GM11168 (cell line): ENCODE results near the gene GPC5.

ENCODE experiments used
- in situ Hi-C: fragments of 300-500 bp; cut with MboI; formaldehyde crosslinking; loops from one replicate; pipeline ENCODE4 v1.12.0; 2022; ENCODE audit warnings: low sequenced_read_pairs; ENCODE audit not compliant: unreplicated experiment

The GPC5 gene

DNA sequence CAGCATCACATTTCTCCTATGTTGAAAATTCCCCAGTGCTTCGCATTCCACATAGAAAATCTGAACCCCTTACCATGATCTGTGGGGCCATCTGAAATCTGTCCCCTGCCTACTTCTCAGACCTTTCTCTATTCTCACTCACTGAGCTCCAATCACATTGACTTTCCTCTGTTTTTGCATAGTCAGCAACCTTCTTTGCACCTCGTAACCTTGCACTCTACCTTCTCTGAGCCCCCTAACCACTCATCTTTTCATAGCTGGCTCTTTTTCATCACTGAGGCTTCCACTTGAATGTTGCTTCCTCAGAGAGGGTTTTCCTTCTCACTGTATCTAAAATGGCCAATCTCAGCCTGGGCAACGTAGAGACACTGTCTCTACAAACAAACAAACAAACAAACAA lies 286.3 kb downstream of the GPC5 start:
- in situ Hi-C loops: no loop called here

DNA sequence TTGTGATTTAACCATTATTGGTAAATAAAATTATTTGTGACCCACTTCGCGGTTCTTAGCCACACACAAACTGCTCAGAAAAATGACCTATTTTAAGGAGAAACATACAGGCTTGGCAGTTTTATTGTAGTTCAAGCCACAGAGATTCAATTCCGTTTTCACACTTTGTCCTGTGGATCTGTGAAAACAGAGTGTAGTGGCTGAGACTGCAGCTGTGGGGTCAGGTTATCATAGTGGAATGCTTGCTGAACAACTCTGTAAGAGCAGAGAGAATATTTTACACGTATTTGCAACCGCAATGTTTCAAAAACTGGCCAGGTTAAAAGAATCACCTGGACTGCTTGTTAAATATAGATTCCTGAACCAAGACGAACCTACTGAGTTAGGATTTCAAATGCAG lies 292.5 kb downstream of the GPC5 start:
- in situ Hi-C loops: no loop called here

DNA sequence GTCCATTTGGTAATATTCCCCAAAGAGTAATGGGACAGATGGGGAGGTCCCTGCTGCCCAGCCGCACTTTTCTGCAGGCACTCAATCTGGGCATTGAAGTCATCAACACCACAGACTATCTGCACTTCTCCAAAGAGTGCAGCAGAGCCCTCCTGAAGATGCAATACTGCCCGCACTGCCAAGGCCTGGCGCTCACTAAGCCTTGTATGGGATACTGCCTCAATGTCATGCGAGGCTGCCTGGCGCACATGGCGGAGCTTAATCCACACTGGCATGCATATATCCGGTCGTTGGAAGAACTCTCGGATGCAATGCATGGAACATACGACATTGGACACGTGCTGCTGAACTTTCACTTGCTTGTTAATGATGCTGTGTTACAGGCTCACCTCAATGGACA lies 295.0 kb downstream of the GPC5 start:
- in situ Hi-C loops: no loop called here

DNA sequence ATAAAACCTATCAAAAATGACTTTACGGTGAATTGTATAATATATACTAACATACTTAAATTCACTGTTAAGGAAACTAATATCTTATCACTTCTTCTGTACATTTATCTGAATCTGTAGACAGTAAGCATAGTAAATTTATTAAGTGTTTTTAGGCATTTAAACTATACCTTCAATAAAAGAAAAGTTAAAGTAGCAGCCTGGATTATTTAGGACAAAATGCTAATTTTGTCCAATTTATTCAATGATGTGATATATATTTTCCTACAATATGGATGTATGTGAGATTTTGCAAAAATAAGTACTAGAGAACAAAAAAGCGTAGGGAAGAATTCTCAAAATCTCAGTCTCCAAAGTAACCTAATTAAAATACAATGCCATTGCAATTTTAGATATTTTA lies 299.9 kb downstream of the GPC5 start:
- in situ Hi-C loops: no loop called here

DNA sequence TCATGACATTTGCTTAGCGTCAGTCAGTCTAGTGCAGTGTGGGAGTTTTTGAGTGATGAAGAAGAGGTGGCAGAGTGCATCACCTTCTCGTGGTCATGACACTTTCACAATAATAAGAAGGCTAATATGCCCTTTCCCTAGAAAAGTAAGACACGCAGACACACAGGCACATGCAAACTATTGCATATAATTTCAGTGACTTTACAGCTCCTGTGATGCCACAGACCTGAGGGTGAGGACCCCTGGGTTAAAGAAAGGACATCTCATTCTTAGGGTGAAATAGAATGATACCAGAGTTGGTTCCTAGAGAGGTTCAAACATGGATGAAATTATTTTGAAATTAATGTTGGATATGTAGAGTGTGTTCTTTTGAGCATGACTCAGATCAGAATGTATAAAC lies 300.3 kb downstream of the GPC5 start:
- in situ Hi-C loops: no loop called here

DNA sequence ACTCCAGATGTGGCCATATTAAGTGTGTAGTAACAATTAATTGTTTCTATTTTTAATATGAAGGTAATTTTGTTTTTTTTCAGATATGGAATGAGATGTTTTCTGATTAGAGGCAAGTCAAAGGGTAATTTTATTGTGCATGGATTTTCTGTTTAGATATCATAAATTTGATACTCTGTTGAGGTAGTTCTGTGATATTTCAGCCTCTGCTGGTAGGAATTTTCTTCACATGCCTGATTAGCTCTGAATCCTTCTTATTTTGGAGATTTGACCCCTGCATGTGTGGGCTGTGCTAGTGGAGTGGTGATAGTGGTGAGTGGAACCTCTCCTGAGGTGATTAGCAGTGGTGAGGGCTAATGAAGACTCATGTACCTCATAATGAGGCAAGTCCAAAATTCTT lies 301.4 kb downstream of the GPC5 start:
- in situ Hi-C loops: loop anchor here (25.0 kb wide), 1 partner anchor 313 kb away; the partner anchor contains the start of gene GPC5

DNA sequence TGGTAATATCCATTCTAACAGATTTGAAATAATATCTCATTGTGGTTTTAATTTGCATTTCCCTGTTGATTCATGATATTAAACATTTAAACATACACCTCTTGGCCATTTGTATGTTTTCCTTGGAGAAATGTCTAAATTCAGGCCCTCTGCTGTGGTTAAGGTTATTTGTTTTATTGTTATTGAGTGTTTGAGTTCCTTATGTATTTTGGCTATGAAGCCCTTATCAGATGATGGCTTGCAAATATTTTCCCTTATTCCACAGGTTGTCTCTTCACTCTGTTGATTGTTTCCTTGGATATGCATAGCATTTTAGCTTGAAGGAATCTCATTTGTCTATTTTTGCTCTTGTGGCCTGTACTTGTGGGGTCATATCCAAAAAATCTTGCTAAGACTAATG lies 303.6 kb downstream of the GPC5 start:
- in situ Hi-C loops: loop anchor here (25.0 kb wide), 1 partner anchor 315 kb away; the partner anchor contains the start of gene GPC5

DNA sequence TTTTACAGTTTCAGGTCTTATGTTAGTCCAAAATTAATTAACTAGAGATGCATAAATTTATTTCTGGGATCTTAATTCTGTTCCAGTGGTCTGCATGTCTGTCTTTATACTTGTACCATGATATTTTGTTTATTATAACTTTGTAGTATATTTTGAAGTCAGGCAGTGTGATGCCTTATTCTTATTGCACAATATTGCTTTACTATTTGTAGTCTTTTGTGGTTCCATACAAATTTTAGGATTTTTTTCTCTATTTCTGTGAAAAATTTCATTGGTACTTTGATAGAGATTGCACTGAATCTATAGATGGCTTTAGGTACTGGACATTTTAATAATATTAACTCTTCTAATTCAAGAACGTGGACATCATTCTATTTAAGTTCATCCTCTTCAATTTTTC lies 304.0 kb downstream of the GPC5 start:
- in situ Hi-C loops: loop anchor here (25.0 kb wide), 1 partner anchor 315 kb away; the partner anchor contains the start of gene GPC5

DNA sequence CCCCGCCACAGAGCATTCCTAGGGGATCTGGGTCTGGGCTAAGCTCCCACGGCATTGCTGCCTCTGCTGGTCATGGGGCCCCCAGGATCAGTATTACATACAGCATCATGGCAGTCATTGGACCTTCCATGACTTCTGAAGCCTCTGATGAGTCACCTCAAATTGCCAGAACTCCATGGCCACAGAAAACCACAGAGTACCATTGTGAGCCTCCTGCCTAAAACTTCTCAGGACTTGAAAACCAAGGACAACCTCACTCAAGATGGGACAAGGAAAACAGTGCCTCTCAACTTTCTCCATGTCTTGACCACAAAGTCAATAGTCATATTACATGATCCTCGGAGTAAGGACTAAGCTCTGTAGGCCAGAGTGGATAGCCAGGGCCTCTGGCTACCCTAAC lies 306.0 kb downstream of the GPC5 start:
- in situ Hi-C loops: loop anchor here (25.0 kb wide), 1 partner anchor 317 kb away; the partner anchor contains the start of gene GPC5

DNA sequence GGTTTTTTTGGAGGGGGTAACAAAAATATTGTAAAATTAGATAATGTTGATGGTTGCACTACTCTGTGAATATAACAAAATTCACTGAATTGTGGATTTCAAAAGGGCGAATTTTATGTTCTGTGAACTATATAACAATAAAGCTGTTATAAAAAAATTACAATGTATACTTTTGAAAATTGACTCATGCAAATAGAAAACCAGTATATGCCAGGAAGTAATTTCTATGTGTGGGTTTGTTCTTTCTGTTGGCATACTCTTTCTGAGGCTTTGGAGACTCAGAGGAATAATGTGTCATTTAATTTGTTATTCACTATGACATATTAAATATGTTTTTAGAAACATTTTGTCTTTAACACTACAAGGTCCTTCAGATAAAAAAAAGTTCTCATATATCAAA lies 310.1 kb downstream of the GPC5 start:
- in situ Hi-C loops: loop anchor here (25.0 kb wide), 1 partner anchor 321 kb away; the partner anchor contains the start of gene GPC5

DNA sequence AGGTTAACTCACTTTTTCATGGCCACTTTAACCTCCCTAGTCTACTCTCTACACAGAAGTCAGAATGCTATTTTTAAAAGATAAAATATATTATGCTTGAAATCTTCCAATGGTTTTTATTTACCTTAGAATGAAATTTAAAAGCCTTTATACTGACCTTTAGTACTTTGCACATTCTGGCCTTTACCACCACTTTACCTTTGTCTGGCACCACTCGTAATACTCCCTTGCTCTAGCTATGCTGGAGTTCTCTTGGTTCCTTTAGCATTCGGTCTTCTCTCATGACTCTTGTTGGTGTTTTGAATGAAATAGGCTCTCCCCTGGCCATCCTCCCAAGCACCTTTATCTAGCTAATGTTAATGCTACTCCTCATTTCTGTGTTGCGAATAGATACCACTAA lies 310.8 kb downstream of the GPC5 start:
- in situ Hi-C loops: loop anchor here (25.0 kb wide), 1 partner anchor 322 kb away; the partner anchor contains the start of gene GPC5

DNA sequence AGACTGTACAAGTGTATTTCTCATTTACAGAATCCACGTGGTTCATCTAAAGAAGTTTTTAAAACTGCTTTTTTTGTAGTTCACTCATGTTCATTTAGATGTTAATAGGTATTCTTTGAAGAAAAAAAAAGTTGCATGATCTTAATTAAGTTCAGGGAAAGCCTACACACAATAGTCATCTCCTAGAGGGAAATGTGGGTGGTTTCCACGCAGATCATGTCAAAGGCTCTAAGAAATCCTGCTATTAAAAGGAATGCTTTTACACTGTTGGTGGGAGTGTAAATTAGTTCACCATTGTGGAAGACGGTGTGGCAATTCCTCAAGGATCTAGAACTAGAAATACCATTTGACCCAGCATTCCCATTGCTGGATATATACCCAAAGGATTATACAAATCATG lies 312.3 kb downstream of the GPC5 start:
- in situ Hi-C loops: loop anchor here (25.0 kb wide), 1 partner anchor 323 kb away; the partner anchor contains the start of gene GPC5

DNA sequence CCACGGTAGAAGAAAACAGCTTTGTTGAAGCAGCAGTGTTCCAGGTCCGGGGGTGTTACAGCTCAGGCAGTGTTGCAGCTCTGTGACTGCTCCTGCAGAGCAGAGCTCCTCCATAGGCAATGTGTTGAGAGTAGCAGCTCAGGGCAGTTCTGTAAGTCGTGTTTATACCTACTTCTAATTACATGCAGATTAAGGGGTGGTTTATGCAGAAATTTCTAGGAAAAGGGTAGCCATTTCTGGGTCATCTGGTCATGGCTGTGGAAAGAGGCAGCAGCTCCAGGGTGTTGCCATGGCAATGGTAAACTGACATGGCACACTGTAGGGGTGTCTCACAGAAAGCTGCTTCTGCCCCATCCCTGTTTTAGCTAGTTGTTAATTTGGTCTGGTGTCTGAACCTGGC lies 316.4 kb downstream of the GPC5 start:
- in situ Hi-C loops: loop anchor here (25.0 kb wide), 1 partner anchor 328 kb away; the partner anchor contains the start of gene GPC5

DNA sequence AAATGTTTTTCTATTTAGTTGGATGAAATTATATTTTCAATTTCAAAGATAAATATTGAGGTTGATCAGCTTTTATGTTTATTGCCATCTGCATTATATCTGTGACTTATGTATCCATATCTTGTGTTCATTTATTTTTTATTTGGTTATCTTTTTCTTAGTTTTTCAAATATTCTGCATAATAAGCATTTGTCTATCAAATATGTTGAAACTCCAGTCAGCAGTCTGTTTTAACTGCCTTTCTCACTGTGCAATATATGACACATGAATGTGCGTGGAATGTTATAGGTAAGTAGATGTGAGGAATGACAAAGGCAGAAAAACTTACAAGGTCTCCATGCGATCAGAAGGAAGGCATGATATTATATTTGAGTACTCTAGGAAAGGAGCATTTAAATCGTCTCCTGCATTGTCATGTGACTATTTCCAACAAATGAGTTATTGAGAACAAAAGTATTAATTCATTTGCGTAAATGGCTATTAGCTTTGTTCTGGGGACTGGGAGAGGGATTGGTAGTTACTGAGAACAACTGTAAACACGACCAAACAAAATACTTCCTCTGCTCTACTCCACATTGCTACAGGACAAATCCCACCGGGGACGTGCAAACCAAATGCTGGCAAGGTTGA lies 318.1 kb downstream of the GPC5 start:
- in situ Hi-C loops: loop anchor here (25.0 kb wide), 1 partner anchor 329 kb away; the partner anchor contains the start of gene GPC5

DNA sequence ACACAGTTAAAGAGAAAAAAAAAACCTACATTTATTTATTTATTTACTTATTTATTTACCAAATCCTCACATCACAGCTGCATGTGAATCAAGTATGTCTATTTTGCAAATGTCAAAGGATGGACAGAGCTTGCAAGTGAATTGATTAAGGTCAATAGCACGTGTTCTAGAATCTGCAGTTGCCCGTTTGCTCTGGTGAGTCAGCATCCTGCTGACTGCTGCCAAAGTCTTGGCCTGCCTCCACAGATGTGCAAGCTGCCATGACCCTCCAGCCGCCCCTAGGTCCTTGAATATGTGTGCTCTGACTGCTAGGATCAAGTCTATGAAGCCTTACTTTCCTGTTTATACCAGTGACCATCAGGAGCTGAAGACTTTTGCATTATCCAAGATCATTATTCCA lies 320.6 kb downstream of the GPC5 start:
- in situ Hi-C loops: loop anchor here (25.0 kb wide), 1 partner anchor 332 kb away; the partner anchor contains the start of gene GPC5

DNA sequence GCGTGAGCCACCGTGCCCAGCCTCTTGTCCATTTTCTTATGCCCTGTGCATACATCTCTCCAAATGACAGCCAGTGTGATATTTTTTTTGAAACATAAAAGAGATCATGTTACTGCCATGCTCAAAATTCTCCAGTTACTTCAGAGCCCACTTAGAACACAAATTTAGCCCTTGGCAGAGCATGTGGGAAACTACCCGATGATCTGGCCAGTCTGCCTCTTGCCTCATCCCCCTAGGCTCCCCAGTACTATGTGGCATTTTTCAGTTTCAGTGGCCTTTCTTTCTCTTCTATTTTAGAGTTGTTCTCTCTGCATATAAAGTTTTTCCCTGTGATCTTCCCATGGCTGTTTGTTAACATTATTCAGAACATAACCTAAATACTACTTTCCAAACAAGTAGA lies 323.0 kb downstream of the GPC5 start:
- in situ Hi-C loops: loop anchor here (25.0 kb wide), 1 partner anchor 334 kb away; the partner anchor contains the start of gene GPC5

DNA sequence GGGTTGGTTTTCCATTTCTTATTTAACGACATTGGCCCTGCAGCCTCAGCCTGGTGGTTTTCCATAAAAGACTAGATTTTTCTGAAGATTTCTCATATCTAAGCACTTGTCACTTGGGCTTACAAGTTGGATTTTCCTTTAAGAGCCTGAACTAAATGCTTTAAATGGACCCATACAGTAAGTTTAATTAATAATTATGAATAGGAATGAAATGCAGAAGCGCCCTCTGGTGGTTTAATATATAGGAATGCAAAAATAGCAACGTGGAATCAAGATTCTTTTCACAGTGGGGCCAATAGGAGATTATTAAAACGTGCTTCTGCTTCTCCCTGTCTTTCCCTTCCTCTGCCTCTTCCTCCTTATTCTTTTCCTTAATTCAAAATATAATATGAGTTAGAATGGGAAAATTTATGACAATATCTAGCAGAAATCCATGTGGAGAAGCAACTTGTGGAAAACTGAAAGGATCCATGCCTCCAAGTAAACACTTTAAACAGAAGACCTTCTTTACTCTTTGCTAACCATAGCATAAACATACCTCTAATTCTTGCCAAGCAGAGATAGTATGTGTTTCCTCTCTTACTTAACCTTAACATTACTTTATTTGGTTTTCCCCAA lies 324.0 kb downstream of the GPC5 start:
- in situ Hi-C loops: loop anchor here (25.0 kb wide), 1 partner anchor 335 kb away; the partner anchor contains the start of gene GPC5

DNA sequence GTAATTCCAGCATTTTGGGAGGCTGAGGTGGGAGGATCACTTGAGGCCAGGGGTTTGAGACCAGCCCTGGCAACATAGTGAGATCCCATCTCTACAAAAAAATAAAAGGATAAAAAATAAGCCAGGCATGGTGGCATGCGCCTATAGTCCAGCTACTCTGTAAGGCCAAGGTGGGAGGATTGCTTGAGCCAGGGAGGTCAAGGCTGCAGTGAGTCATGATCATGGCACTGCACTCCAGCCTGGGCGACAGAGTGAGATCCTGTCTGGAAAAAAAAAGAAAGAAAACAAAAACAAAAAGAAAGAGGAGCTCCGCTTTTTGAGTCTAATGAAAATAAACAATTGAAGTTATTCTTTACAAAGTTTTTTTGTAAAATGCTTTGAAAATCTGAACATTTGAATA lies 326.2 kb downstream of the GPC5 start:
- in situ Hi-C loops: loop anchor here (25.0 kb wide), 1 partner anchor 337 kb away; the partner anchor contains the start of gene GPC5

DNA sequence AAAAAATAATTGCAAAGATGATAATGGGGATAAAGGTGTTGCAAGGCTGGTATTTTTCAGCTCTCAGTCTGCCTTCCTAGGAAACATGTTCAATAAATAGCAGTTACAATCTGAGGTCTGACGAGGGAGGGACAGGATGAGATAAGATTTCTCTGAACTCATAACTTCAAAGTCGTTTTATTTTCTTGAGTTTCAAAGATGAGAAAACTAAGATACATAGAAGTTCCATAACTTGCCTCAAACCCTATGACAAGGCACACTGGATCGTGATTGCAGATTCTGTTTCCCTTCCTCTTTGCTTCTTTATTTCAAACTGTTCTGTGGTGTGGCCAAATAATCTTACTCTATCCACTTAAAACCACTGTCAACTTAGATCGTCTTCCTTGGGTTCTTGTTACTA lies 327.2 kb downstream of the GPC5 start:
- in situ Hi-C loops: no loop called here

DNA sequence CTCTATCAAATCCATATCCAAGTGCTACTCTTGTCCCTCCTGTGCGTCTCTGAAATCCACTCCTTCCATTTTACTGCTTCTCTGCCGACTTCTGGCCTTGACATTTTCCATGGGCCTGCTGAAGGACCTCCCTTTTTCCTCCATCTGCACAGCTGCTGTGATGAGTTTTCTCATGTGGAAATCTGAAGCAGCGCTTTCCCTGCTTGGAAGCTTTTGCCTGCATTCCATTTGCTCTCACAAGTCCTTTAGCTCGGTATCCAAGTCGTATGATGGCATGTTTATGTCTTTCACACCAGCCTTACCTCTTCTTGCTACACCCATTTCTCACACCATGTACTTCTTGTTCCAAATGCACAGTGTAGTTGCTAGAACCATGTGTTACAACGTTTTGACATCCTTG lies 328.2 kb downstream of the GPC5 start:
- in situ Hi-C loops: no loop called here

DNA sequence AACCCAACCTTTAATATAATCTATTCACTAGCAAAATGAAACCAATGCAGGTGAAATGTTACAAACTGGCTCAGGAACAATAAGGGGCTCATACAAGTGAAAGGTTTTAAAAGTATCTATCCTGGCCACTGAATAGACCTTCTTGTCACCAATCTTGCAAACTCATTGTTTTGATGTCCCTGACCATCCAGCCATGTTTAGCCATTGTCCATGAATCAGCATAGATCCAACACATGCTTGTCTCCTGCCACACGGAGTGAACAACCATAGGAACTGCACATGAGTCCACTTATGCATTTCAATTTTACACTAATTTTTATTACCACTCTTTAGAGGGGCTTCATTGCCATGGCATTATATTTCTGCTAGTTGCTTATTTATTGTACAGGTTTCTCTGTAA lies 331.4 kb downstream of the GPC5 start:
- in situ Hi-C loops: no loop called here
